Mesothelial cell of epicardium (in vitro differentiated cells): Measurements from ENCODE around the gene ZNF487. TPM values are rescaled to one million over a fixed set of nuclear protein-coding genes. Genes with fewer than 3 reads are reported as not detected.

Experiments
- DNase-seq, 2 experiments: peaks; one replicate each; pipeline ENCODE4 v3.0.0; 2021; ENCODE audit warnings: low spot score in 2 of 2; ENCODE audit not compliant: unreplicated experiment in 2 of 2
- H3K27ac Mint-ChIP-seq: 2 replicates; pipeline ENCODE4 v1.8.0; 2021; ENCODE audit warnings: mixed read lengths
- H3K27me3 Mint-ChIP-seq: 2 replicates; pipeline ENCODE4 v1.8.0; 2021; ENCODE audit warnings: low read depth, mixed read lengths
- H3K36me3 Mint-ChIP-seq: 2 replicates; pipeline ENCODE4 v1.8.0; 2021; ENCODE audit warnings: mixed read lengths
- H3K4me1 Mint-ChIP-seq: 2 replicates; pipeline ENCODE4 v1.8.0; 2021; ENCODE audit warnings: mixed read lengths
- H3K4me3 Mint-ChIP-seq: 2 replicates; pipeline ENCODE4 v1.8.0; 2021; ENCODE audit warnings: mild to moderate bottlenecking, moderate library complexity, mixed read lengths
- H3K9me3 Mint-ChIP-seq: 2 replicates; pipeline ENCODE4 v1.8.0; 2021; ENCODE audit warnings: mixed read lengths
- total RNA-seq: library from RNA; stranded (reverse); gene quantifications from 3 replicates; pipeline ENCODE4 v1.2.1, GENCODE V29; 2021
- TF ChIP-seq, protein P1 (sequence below): fragments of 200-600 bp; sonication (generic); IDR thresholded peaks from one replicate; pipeline ENCODE4 v1.5.0; 2021; ENCODE audit warnings: antibody characterized with exemption; ENCODE audit not compliant: unreplicated experiment

Gene ZNF487
- total RNA-seq, 1 donor from 2014 or later: 3.4 TPM

DNA sequence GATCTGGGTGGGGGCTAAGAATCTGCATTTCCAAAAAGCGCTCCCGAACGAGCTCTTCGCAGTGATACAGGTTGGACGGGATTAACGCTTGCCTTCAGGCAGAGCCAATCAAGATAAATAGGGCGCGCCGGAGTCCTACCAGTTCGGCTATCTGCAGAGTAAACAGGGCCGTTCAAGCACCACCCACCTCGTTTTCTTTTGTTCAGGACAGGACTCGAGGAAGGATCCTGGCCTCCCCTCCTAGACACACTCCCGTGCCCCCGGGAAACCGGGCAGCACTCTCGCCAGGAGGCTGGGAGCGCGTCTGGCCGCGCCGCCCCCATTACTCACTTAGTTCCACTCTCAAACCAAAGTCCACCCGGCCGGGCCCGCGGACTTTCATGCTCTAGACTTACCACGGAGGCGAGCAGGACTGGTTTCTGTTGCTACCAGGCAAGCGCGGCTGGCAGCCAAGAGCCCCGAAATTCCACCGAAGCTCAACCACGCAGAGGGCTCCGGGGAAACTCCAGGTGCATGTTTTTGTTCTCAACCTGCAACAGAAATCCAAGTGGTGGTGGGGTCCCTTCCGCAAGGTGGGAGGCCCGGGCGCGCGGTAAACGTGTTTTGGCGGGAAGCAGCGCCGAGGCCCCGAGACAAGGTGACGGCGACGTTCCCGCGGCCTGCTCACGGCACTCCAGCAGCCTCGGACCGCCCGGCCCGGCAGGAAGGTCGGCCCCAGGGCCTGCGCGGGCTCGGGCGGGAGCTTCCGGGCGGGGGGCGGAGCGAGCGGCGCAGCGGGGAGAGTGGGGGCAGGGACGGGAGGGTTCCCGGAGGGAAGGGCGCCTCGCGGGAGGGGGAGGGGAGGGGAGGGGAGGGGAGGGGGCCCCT, 40.6 kb upstream of the ZNF487 start:
- peaks cover 43% of the 10 kb centered on the region for H3K4me1 Mint-ChIP-seq
- H3K27me3 Mint-ChIP-seq: no peaks in the 10 kb centered on the region
- TF ChIP-seq, protein P1, sequence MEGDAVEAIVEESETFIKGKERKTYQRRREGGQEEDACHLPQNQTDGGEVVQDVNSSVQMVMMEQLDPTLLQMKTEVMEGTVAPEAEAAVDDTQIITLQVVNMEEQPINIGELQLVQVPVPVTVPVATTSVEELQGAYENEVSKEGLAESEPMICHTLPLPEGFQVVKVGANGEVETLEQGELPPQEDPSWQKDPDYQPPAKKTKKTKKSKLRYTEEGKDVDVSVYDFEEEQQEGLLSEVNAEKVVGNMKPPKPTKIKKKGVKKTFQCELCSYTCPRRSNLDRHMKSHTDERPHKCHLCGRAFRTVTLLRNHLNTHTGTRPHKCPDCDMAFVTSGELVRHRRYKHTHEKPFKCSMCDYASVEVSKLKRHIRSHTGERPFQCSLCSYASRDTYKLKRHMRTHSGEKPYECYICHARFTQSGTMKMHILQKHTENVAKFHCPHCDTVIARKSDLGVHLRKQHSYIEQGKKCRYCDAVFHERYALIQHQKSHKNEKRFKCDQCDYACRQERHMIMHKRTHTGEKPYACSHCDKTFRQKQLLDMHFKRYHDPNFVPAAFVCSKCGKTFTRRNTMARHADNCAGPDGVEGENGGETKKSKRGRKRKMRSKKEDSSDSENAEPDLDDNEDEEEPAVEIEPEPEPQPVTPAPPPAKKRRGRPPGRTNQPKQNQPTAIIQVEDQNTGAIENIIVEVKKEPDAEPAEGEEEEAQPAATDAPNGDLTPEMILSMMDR: no peak
- peaks cover 19% of the 10 kb centered on the region for H3K36me3 Mint-ChIP-seq
- DNase-seq: peak; percentile 61 to 78
- peak overlapping the region; percentile 88 for H3K4me3 Mint-ChIP-seq
- no peaks in the 10 kb centered on the region for H3K9me3 Mint-ChIP-seq
- H3K27ac Mint-ChIP-seq: peak overlapping the region; percentile 99

- TF ChIP-seq, protein P1: no peak
- peak; percentile 55 to 78 for DNase-seq
- Mint-ChIP-seq H3K27me3 (no peaks in the 10 kb centered on the region), H3K36me3 (peaks cover 14% of the 10 kb centered on the region), H3K9me3 (no peaks in the 10 kb centered on the region), H3K4me1 (peaks cover 49% of the 10 kb centered on the region), H3K4me3 (peak overlapping the region; percentile 85), H3K27ac (peak overlapping the region; percentile 98)
Measured at GRCh38 chr10:43396928-43397624, 39.8 kb upstream of the ZNF487 start.

- Mint-ChIP-seq H3K4me1 (peaks cover 58% of the 10 kb centered on the region), H3K27me3 (no peaks in the 10 kb centered on the region), H3K9me3 (no peaks in the 10 kb centered on the region), H3K27ac (peak overlapping the region; percentile 98), H3K36me3 (peaks cover 7% of the 10 kb centered on the region), H3K4me3 (no peak overlapping the region)
- no peak for DNase-seq
- TF ChIP-seq, protein P1: no peak
Measured at GRCh38 chr10:43398939-43399319, 38.0 kb upstream of the ZNF487 start.

GRCh38 chr10:43399320-43400310, 37.3 kb upstream of the ZNF487 start:
- DNase-seq: no peak
- H3K4me1 Mint-ChIP-seq: peaks cover 60% of the 10 kb centered on the region
- no peaks in the 10 kb centered on the region for H3K9me3 Mint-ChIP-seq
- H3K4me3 Mint-ChIP-seq: no peak overlapping the region
- peak overlapping the region; percentile 48 for H3K27ac Mint-ChIP-seq
- TF ChIP-seq, protein P1: no peak
- H3K27me3 Mint-ChIP-seq: no peaks in the 10 kb centered on the region
- peaks cover 7% of the 10 kb centered on the region for H3K36me3 Mint-ChIP-seq

- DNase-seq: no peak
- H3K27me3 Mint-ChIP-seq: no peaks in the 10 kb centered on the region
- peak overlapping the region; percentile 50 for H3K27ac Mint-ChIP-seq
- TF ChIP-seq, protein P1: no peak
- no peaks in the 10 kb centered on the region for H3K9me3 Mint-ChIP-seq
- H3K36me3 Mint-ChIP-seq: peaks cover 7% of the 10 kb centered on the region
- no peak overlapping the region for H3K4me3 Mint-ChIP-seq
- H3K4me1 Mint-ChIP-seq: peaks cover 52% of the 10 kb centered on the region
Measured at GRCh38 chr10:43401627-43402026, 35.3 kb upstream of the ZNF487 start.
